Neutrophil (primary cell): ENCODE data around the gene PLCD3.

ENCODE experiments used
- H3K27ac ChIP-seq: fragments of 200-600 bp; sonication (generic); 2 replicates; pipeline ENCODE4 v1.5.1; 2016; ENCODE audit warnings: mild to moderate bottlenecking, moderate library complexity
- H3K27me3 ChIP-seq: fragments of 200-600 bp; sonication (generic); 2 replicates; pipeline ENCODE4 v1.6.0; 2016; ENCODE audit warnings: mild to moderate bottlenecking
- H3K36me3 ChIP-seq: fragments of 200-600 bp; sonication (generic); 2 replicates; pipeline ENCODE4 v1.5.1; 2017
- H3K4me1 ChIP-seq, 2 experiments: fragments of 200-600 bp in 1 of 2; sonication (generic) in 1 of 2; 1 replicate in 1 of 2; 2 replicates in 1 of 2; pipeline versions ENCODE4 v1.5.1 to v1.6.1; 2013 to 2016; ENCODE audit warnings: low read depth in 1 of 2, low read length in 1 of 2, mild to moderate bottlenecking in 1 of 2, moderate library complexity in 1 of 2; ENCODE audit not compliant: control insufficient read depth in 1 of 2, insufficient read depth in 1 of 2
- H3K4me3 ChIP-seq, 2 experiments: fragments of 200-600 bp in 1 of 2; sonication (generic) in 1 of 2; 1 replicate in 1 of 2; 2 replicates in 1 of 2; pipeline ENCODE4 v1.5.1; 2013 to 2016; ENCODE audit warnings: low read depth in 1 of 2, low read length in 1 of 2, mild to moderate bottlenecking in 1 of 2, moderate library complexity in 1 of 2
- H3K9me3 ChIP-seq: fragments of 200-600 bp; sonication (generic); 2 replicates; pipeline ENCODE4 v1.5.1; 2016
- CTCF ChIP-seq: fragments of 200-600 bp; sonication (generic); IDR thresholded peaks from 2 replicates; pipeline ENCODE4 v1.5.1; 2016; ENCODE audit warnings: antibody characterized with exemption

PLCD3 gene

GRCh38 chr17:45116434-45117016, 15.8 kb downstream of the PLCD3 start:
- Histone ChIP-seq H3K9me3 (no peaks in the 10 kb centered on the region), H3K4me1 (no peaks in the 10 kb centered on the region), H3K4me3 (no peak overlapping the region), H3K27me3 (peaks cover 20% of the 10 kb centered on the region), H3K36me3 (no peaks in the 10 kb centered on the region), H3K27ac (no peak overlapping the region)
- TF ChIP-seq CTCF, result no peak

GRCh38 chr17:45115871-45116270, 16.4 kb downstream of the PLCD3 start:
- Histone ChIP-seq H3K27ac (no peak overlapping the region), H3K4me3 (no peak overlapping the region), H3K9me3 (no peaks in the 10 kb centered on the region), H3K27me3 (peaks cover 13% of the 10 kb centered on the region), H3K36me3 (no peaks in the 10 kb centered on the region), H3K4me1 (no peaks in the 10 kb centered on the region)
- TF ChIP-seq CTCF, result no peak

GRCh38 chr17:45115015-45115625, 17.2 kb downstream of the PLCD3 start:
- Histone ChIP-seq H3K4me1 (no peaks in the 10 kb centered on the region), H3K4me3 (no peak overlapping the region), H3K27me3 (peaks cover 6% of the 10 kb centered on the region), H3K9me3 (no peaks in the 10 kb centered on the region), H3K27ac (no peak overlapping the region), H3K36me3 (no peaks in the 10 kb centered on the region)
- no peak for TF ChIP-seq CTCF

- TF ChIP-seq CTCF, result no peak
- H3K27ac ChIP-seq, result no peak overlapping the region
- no peaks in the 10 kb centered on the region for H3K4me1 ChIP-seq
- H3K27me3 ChIP-seq, result no peaks in the 10 kb centered on the region
- H3K4me3 ChIP-seq, result no peak overlapping the region
- no peaks in the 10 kb centered on the region for H3K9me3 ChIP-seq
- H3K36me3 ChIP-seq, result peaks cover 2% of the 10 kb centered on the region
These were observed 18.0 kb downstream of the PLCD3 start for GRCh38 chr17:45114117-45114932.

- peaks cover 12% of the 10 kb centered on the region for H3K36me3 ChIP-seq
- no peak overlapping the region for H3K4me3 ChIP-seq
- TF ChIP-seq CTCF, result no peak
- no peak overlapping the region for H3K27ac ChIP-seq
- H3K9me3 ChIP-seq, result no peaks in the 10 kb centered on the region
- no peaks in the 10 kb centered on the region for H3K4me1 ChIP-seq
- H3K27me3 ChIP-seq, result no peaks in the 10 kb centered on the region
These were observed 18.9 kb downstream of the PLCD3 start for GRCh38 chr17:45113424-45113754.
